PC-3 (cell line): ENCODE results near the gene CEBPG. TPM values are rescaled to one million over a fixed set of nuclear protein-coding genes. Genes with fewer than 3 reads are reported as not detected.

ENCODE experiments used
- ATAC-seq: fragments of 200-7000 bp; cut with Tn5 transposase; 2 replicates; pipeline ENCODE4 v1.9.1; 2020; ENCODE audit warnings: mild to moderate bottlenecking, moderate library complexity
- BruUV-seq: library from RNA; stranded (reverse); fragments of 400-500 nt; replicated peaks from 2 replicates; lab custom pipeline; 2021; lab: Mats Ljungman, UMichigan
- CTCF ChIA-PET: fragments of 300-600 bp; sonication (Branson Sonifier 250); formaldehyde crosslinking; loops from one replicate; lab custom pipeline; 2022; ENCODE audit warnings: antibody characterized with exemption; lab: Charles Lee
- POLR2A ChIA-PET: fragments of 300-600 bp; sonication (Branson Sonifier 250); formaldehyde crosslinking; loops from one replicate; lab custom pipeline; 2022; ENCODE audit warnings: antibody characterized with exemption; ENCODE audit not compliant: unreplicated experiment; lab: Charles Lee
- DNase-seq: peaks from one replicate; pipeline ENCODE4 v3.0.0-alpha.2; 2015
- H2AFZ ChIP-seq: fragments of 300-600 bp; sonication (generic); 2 replicates; pipeline ENCODE4 v1.6.0; 2016; ENCODE audit warnings: antibody characterized with exemption, low read length
- H3F3A ChIP-seq: fragments of 300-600 bp; sonication (generic); one replicate; pipeline ENCODE4 v1.6.0; 2017; ENCODE audit warnings: antibody characterized with exemption, low read length, control low read depth, mild to moderate bottlenecking; ENCODE audit not compliant: unreplicated experiment
- H3K27ac ChIP-seq: fragments of 300-600 bp; sonication (generic); 2 replicates; pipeline ENCODE4 v1.5.1; 2016; ENCODE audit warnings: mild to moderate bottlenecking, low read length
- H3K27me3 ChIP-seq: fragments of 300-600 bp; sonication (generic); 2 replicates; pipeline ENCODE4 v1.6.1; 2016; ENCODE audit warnings: low read length, mixed read lengths
- H3K36me3 ChIP-seq: fragments of 300-600 bp; sonication (generic); 2 replicates; pipeline ENCODE4 v1.6.1; 2016; ENCODE audit warnings: low read depth, mixed run types, low read length, mixed read lengths
- H3K4me1 ChIP-seq: fragments of 300-600 bp; sonication (generic); 2 replicates; pipeline ENCODE4 v1.5.1; 2016; ENCODE audit warnings: low read length; ENCODE audit not compliant: insufficient read depth
- H3K4me2 ChIP-seq: fragments of 300-600 bp; sonication (generic); 2 replicates; pipeline ENCODE4 v1.6.0; 2016; ENCODE audit warnings: low read length
- H3K4me3 ChIP-seq: fragments of 300-600 bp; sonication (generic); 2 replicates; pipeline ENCODE4 v1.5.1; 2016; ENCODE audit warnings: mild to moderate bottlenecking, low read length, mixed read lengths
- H3K79me2 ChIP-seq: fragments of 300-600 bp; sonication (generic); 2 replicates; pipeline ENCODE4 v1.6.1; 2017; ENCODE audit warnings: low read length, mixed read lengths
- H3K9ac ChIP-seq: fragments of 300-600 bp; sonication (generic); 2 replicates; pipeline ENCODE4 v1.6.0; 2016; ENCODE audit warnings: mild to moderate bottlenecking, low read length
- H3K9me2 ChIP-seq: fragments of 300-600 bp; sonication (generic); replicated peaks from 2 replicates; pipeline ENCODE4 v1.6.1; 2016; ENCODE audit warnings: mixed run types, low read length, mixed read lengths
- H3K9me3 ChIP-seq: fragments of 300-600 bp; sonication (generic); 2 replicates; pipeline ENCODE4 v1.6.1; 2016; ENCODE audit warnings: low read length, mixed read lengths
- H4K20me1 ChIP-seq: fragments of 300-600 bp; sonication (generic); 2 replicates; pipeline ENCODE4 v1.6.1; 2016; ENCODE audit warnings: low read length, mixed read lengths
- EZH2 ChIP-seq: fragments of 300-600 bp; sonication (generic); IDR thresholded peaks from one replicate; pipeline ENCODE4 v1.6.1; 2017; ENCODE audit warnings: antibody characterized with exemption, mild to moderate bottlenecking, low read length; ENCODE audit not compliant: unreplicated experiment
- EZH2phosphoT487 ChIP-seq: fragments of 300-600 bp; sonication (generic); IDR thresholded peaks from 2 replicates; pipeline ENCODE4 v1.6.1; 2018; ENCODE audit warnings: mild to moderate bottlenecking, antibody characterized with exemption, low read length, borderline replicate concordance
- intact Hi-C: fragments of 100-400 bp; cut with micrococcal nuclease; formaldehyde crosslinking; loops from 2 replicates; pipeline ENCODE4 v1.9.0; 2023
- total RNA-seq: library from RNA; depleted of rRNA; stranded (reverse); fragments of >200 nt; gene quantifications from 2 replicates; pipeline ENCODE4 v1.2.3, GENCODE V29; 2014
- TF ChIP-seq, protein P1 (sequence below): fragments of 300-600 bp; sonication (generic); conservative IDR thresholded peaks from 2 replicates; pipeline ENCODE4 v1.5.1; 2017; ENCODE audit warnings: antibody characterized with exemption, low read depth, mild to moderate bottlenecking, low read length

Gene CEBPG
- total RNA-seq, 1 experiment from 2014 or later = 24.6 TPM

DNA sequence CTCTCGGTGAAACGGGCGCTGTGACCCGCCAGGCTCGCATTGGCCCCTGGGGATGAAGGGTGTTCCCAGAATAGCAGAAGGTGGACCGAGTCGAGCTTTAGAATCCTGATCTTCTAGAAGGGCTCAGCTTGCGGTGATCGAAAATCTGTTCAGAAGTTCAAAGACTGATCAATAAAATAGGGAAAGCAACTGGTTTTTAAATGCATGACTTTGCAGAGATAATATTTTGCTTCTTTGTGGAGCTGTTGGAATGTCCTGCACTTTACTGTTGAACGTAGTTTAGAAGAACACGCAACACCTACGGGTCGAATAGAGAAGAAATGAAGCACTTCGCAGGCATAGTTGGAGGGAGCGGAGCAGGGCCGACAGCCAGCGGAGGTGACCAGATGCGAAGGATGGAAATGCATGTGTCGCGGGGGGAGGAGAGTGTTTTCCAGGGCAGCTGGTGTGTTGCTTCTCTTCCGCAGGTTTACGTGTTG lies 766 bp downstream of the CEBPG start:
- peaks cover 30% of the 10 kb centered on the region for H3K4me1 ChIP-seq
- no peak for TF ChIP-seq EZH2phosphoT487
- TF ChIP-seq EZH2 = no peak
- TF ChIP-seq, protein P1, sequence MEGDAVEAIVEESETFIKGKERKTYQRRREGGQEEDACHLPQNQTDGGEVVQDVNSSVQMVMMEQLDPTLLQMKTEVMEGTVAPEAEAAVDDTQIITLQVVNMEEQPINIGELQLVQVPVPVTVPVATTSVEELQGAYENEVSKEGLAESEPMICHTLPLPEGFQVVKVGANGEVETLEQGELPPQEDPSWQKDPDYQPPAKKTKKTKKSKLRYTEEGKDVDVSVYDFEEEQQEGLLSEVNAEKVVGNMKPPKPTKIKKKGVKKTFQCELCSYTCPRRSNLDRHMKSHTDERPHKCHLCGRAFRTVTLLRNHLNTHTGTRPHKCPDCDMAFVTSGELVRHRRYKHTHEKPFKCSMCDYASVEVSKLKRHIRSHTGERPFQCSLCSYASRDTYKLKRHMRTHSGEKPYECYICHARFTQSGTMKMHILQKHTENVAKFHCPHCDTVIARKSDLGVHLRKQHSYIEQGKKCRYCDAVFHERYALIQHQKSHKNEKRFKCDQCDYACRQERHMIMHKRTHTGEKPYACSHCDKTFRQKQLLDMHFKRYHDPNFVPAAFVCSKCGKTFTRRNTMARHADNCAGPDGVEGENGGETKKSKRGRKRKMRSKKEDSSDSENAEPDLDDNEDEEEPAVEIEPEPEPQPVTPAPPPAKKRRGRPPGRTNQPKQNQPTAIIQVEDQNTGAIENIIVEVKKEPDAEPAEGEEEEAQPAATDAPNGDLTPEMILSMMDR = no peak
- H3K9me3 ChIP-seq = no peaks in the 10 kb centered on the region
- H3K9me2 ChIP-seq = no peaks in the 10 kb centered on the region
- intact Hi-C loops = no loop called here
- no peaks in the 10 kb centered on the region for H3K27me3 ChIP-seq
- ChIA-PET POLR2A (interaction anchor here (0.6 to 0.7 kb wide), 4 partner anchors 34 to 675 kb away, joined by 3 to 4 read pairs (median 4); no protein-coding TSS in a partner anchor), CTCF (interaction anchor here (0.6 kb wide), 1 partner anchor 138 kb away, joined by 5 read pairs; no protein-coding TSS in a partner anchor)
- H3K27ac ChIP-seq = 0 out of 2 replicates have a peak overlapping the region, but pooled peaks have one; percentile 25
- ATAC-seq (peak; percentile 45; the same call in 1 of the 2 replicates), DNase-seq (peak; percentile 13)
- H3K4me3 ChIP-seq = peak overlapping the region; percentile 95
- peak overlapping the region; percentile 93 for H3K4me2 ChIP-seq
- peaks cover 51% of the 10 kb centered on the region for H4K20me1 ChIP-seq
- H3K9ac ChIP-seq = peak overlapping the region; percentile 92
- peaks cover 53% of the 10 kb centered on the region for H3K79me2 ChIP-seq
- no TSS peak for BruUV-seq
- no peaks in the 10 kb centered on the region for H3F3A ChIP-seq
- peak overlapping the region; percentile 26; the same call in 1 of the 2 replicates for H2AFZ ChIP-seq
- peaks cover 3% of the 10 kb centered on the region; the same call in 1 of the 2 replicates for H3K36me3 ChIP-seq

DNA sequence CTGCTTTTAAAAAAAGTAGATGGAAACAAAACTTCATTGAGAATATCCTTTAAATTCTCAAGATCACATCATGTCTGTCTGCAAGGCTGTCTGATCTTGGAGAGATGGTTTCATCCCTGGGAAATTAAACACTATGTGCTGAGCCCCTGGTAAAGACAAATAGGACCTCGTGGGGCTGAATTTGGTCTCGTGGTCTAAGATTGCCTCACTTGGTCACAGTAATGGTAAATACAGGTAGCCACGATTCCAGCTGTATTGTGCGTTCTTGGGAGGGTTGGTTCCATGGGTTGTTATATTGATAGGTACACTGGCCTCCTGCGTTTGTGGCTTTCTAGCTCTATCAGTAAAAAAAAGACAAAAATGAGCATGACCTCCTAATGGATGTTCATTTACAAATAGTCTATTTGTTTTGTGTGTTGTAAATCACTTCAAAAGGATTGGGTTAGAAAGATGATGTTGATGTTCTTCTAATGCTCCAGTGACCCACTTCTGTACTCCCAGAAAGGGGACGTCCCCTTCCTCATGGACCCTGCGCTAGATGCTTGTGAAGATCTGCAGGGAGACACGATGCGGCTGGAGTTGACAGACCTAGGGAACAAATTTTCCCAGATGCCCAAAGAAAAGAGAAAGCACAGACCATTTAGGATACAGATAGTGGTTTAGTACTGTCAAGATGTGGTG lies 1.8 kb downstream of the CEBPG start:
- POLR2A ChIA-PET = interaction anchor here (0.5 kb wide), 1 partner anchor 458 kb away, joined by 12 read pairs; no protein-coding TSS in a partner anchor
- H4K20me1 ChIP-seq = peaks cover 61% of the 10 kb centered on the region
- CTCF ChIA-PET = no interaction called here
- no peaks in the 10 kb centered on the region for H3K9me2 ChIP-seq
- peak overlapping the region; percentile 93 for H3K4me2 ChIP-seq
- H3K27ac ChIP-seq = no peak overlapping the region
- H3K27me3 ChIP-seq = no peaks in the 10 kb centered on the region
- H3F3A ChIP-seq = no peaks in the 10 kb centered on the region
- peaks cover 30% of the 10 kb centered on the region for H3K4me1 ChIP-seq
- no TSS peak for BruUV-seq
- no peaks in the 10 kb centered on the region for H3K9me3 ChIP-seq
- H3K4me3 ChIP-seq = peak overlapping the region; percentile 95
- intact Hi-C loops = loop anchor here (5.0 kb wide), 1 partner anchor 73 kb away; the partner anchor contains the start of gene CEBPA
- H2AFZ ChIP-seq = no peak overlapping the region
- ATAC-seq (no peak), DNase-seq (no peak)
- H3K36me3 ChIP-seq = peaks cover 7% of the 10 kb centered on the region
- H3K9ac ChIP-seq = 0 out of 2 replicates have a peak overlapping the region, but pooled peaks have one; percentile 92
- H3K79me2 ChIP-seq = peaks cover 63% of the 10 kb centered on the region
- TF ChIP-seq, protein P1 = no peak
- TF ChIP-seq EZH2phosphoT487 = no peak
- TF ChIP-seq EZH2 = no peak

DNA sequence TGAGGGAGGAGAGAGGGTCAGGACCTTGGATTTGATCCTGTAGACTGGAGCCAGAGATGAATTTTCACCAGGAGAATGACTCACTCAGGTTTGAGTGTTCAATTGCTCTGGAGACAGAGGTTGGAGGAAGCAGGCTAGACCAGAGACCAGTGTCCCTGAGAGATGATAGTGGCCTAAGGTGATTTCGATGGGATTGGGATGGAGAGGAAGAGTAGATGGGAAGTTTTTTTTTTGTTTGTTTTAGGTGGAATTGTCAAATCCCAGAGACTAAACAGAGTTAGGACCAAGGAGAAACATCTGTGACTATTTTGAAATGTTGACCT lies 2.3 kb downstream of the CEBPG start:
- ChIA-PET CTCF (no interaction called here), POLR2A (no interaction called here)
- no peaks in the 10 kb centered on the region for H3K9me2 ChIP-seq
- H3K27ac ChIP-seq = no peak overlapping the region
- intact Hi-C loops = loop anchor here (5.0 kb wide), 1 partner anchor 73 kb away; the partner anchor contains the start of gene CEBPA
- H3K36me3 ChIP-seq = peaks cover 7% of the 10 kb centered on the region
- peak overlapping the region; percentile 93 for H3K4me2 ChIP-seq
- H4K20me1 ChIP-seq = peaks cover 62% of the 10 kb centered on the region
- TF ChIP-seq EZH2phosphoT487 = no peak
- TF ChIP-seq EZH2 = no peak
- TF ChIP-seq, protein P1 = no peak
- H3K79me2 ChIP-seq = peaks cover 68% of the 10 kb centered on the region
- ATAC-seq (no peak), DNase-seq (peak; percentile 21)
- H3K4me1 ChIP-seq = peaks cover 30% of the 10 kb centered on the region
- H3K4me3 ChIP-seq = peak overlapping the region; percentile 95; the same call in 1 of the 2 replicates
- no peak overlapping the region for H3K9ac ChIP-seq
- no peaks in the 10 kb centered on the region for H3K27me3 ChIP-seq
- no TSS peak for BruUV-seq
- no peaks in the 10 kb centered on the region for H3K9me3 ChIP-seq
- no peaks in the 10 kb centered on the region for H3F3A ChIP-seq
- no peak overlapping the region for H2AFZ ChIP-seq
